Mammary epithelial cell (primary cell): ENCODE measurements around the gene GPR3.

ENCODE experiments used
- EZH2 ChIP-seq: IDR thresholded peaks from 2 replicates; pipeline ENCODE4 v1.6.1; 2012; ENCODE audit warnings: low read length, inconsistent platforms, borderline replicate concordance
- TF ChIP-seq, protein P1 (sequence below), 2 donors: IDR thresholded peaks in 1 of 2; conservative IDR thresholded peaks in 1 of 2; 2 replicates each; pipeline ENCODE4 v1.5.1; 2011 to 2012; ENCODE audit warnings: inconsistent platforms in 2 of 2, low read length in 2 of 2, mild to moderate bottlenecking in 2 of 2, control low read depth in 1 of 2, low read depth in 1 of 2; ENCODE audit not compliant: insufficient read depth in 1 of 2; ENCODE audit errors: extremely low read depth in 1 of 2

DNA sequence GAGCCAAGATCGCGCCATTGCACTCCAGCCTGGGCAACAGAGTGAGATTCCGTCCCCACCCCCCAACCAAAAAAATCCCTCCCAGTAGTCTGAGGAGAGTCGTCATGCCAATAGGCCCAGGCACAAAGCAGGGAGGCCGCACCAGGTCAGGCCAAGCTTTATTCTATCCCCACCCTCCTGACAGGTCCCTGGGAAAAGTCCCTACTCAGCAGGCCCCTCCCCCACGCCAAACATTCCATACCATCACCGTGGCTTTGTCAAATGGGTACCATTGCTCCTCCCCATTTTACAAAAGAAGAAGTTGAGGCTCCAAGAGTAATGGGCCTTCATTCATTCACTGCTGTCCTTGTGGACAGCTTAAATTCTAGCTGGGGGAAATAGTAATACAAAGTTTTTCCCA, 5.3 kb downstream of the GPR3 start:
- TF ChIP-seq, protein P1, sequence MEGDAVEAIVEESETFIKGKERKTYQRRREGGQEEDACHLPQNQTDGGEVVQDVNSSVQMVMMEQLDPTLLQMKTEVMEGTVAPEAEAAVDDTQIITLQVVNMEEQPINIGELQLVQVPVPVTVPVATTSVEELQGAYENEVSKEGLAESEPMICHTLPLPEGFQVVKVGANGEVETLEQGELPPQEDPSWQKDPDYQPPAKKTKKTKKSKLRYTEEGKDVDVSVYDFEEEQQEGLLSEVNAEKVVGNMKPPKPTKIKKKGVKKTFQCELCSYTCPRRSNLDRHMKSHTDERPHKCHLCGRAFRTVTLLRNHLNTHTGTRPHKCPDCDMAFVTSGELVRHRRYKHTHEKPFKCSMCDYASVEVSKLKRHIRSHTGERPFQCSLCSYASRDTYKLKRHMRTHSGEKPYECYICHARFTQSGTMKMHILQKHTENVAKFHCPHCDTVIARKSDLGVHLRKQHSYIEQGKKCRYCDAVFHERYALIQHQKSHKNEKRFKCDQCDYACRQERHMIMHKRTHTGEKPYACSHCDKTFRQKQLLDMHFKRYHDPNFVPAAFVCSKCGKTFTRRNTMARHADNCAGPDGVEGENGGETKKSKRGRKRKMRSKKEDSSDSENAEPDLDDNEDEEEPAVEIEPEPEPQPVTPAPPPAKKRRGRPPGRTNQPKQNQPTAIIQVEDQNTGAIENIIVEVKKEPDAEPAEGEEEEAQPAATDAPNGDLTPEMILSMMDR (conservative IDR thresholded peaks at IDR 0.05 in 1 of 2, IDR thresholded peaks at IDR 0.05 in 1 of 2; ENCODE audit: extremely low read depth in 1 of 2, insufficient read depth in 1 of 2, low read depth in 1 of 2, low read length in 2 of 2) = no peak
- TF ChIP-seq EZH2 = no peak
